ENCODE results near the gene GNB3.

GNB3 gene

GRCh38 chr12:6837370-6838060, 3.2 kb upstream of the GNB3 start:
- DNase-seq (ENCODE audit: low read depth), result no peak

GRCh38 chr12:6838854-6839253, 1.9 kb upstream of the GNB3 start:
- DNase-seq (ENCODE audit: low read depth), result no peak

DNA sequence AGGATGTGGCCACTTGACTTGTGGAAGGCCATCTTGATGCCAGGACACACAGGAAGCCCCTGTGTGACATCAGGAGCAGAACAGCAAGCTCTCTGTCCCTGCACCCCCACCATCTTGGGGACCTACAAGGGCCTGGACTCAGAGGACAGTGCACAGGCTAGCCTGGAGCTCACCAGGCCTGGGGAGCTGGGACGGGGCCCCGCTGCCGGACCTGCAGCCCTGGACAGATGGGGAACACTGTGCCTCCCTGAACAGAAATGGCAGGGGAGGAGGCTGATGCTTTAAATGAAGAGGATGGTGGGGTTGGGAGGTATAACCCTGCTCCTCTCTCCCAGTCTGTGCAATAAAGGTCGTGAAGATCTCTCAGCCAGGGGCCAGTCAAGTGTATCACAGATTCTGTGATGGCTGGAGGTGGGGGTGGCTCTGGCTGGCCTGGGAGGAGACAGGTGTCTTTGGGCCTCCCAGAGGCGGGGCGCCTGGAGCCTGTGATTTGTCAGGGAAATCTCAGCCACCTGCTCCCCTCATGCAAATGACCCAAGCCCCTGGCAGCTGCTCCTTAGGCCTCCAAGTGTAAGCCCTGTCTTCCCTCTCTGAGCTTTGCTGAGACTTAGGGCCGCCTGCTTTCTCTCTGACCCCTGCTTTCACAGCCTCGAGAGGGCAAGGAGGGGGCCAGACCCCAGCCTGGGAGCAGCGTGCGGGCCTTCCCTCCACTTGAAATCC, 1.1 kb upstream of the GNB3 start:
- no peak for DNase-seq (ENCODE audit: low read depth)

GRCh38 chr12:6840330-6840729, 395 bp upstream of the GNB3 start:
- no peak for DNase-seq (ENCODE audit: low read depth)

DNA sequence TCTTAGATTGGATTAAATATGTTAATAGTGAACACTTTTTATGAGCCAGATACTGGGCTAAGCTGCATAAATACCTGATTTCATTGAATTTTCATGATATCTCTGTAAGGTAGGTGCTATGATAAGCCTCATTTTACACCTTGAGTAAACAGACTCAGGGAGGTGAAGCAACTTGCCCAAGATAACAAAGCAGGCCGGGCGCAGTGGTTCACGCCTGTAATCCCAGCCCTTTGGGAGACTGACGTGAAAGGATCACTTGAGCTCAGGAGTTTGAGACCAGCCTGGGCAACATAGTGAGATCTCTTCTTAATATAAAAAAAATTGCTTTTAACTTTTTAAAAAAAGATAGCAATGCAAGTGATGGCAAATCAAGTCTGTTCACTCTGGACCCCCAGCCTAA, 1.4 kb downstream of the GNB3 start:
- no peak for DNase-seq (ENCODE audit: low read depth)

DNA sequence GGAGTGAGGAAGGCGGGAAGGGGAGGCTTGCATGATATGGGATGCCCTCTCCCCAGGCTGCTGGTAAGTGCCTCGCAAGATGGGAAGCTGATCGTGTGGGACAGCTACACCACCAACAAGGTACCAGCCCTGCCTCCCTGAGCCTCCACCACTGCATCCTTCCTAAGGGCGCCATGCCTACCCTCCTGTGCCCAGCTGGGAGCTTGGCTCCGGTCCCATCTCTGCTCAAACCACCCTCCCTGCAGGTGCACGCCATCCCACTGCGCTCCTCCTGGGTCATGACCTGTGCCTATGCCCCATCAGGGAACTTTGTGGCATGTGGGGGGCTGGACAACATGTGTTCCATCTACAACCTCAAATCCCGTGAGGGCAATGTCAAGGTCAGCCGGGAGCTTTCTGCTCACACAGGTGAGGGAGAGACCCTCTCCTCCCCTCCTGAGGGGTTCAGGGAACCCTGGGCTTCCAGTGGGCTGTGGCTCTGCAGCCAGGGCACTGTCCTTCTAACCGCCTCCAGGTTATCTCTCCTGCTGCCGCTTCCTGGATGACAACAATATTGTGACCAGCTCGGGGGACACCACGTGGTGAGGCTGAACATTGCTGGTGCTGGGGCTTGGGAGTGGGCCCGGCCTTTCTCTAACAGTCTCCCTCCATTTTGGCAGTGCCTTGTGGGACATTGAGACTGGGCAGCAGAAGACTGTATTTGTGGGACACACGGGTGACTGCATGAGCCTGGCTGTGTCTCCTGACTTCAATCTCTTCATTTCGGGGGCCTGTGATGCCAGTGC, 2.6 kb downstream of the GNB3 start:
- no peak for DNase-seq (ENCODE audit: low read depth)

DNA sequence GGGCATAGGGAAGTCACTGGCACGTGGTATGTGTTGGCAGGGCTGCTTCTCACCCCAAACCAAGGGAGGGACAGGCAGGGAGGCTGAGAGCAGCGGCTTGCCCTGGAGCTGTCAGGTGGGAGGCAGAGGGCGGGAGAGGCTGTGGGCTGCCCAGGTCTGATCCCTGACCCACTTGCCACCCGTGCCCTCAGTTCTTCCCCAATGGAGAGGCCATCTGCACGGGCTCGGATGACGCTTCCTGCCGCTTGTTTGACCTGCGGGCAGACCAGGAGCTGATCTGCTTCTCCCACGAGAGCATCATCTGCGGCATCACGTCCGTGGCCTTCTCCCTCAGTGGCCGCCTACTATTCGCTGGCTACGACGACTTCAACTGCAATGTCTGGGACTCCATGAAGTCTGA, 4.7 kb downstream of the GNB3 start:
- DNase-seq (ENCODE audit: low read depth), result no peak

GRCh38 chr12:6846316-6846869, 5.7 kb downstream of the GNB3 start:
- no peak for DNase-seq (ENCODE audit: low read depth)

GRCh38 chr12:6847676-6848075, 7.0 kb downstream of the GNB3 start:
- DNase-seq (ENCODE audit: low read depth), result no peak

GRCh38 chr12:6849427-6849826, 8.7 kb downstream of the GNB3 start:
- no peak for DNase-seq (ENCODE audit: low read depth)

- DNase-seq (ENCODE audit: low read depth), result no peak
Observed at GRCh38 chr12:6849976-6850560, 9.3 kb downstream of the GNB3 start.

GRCh38 chr12:6850796-6851152, 10.0 kb downstream of the GNB3 start:
- no peak for DNase-seq (ENCODE audit: low read depth)

GRCh38 chr12:6851153-6851920, 10.6 kb downstream of the GNB3 start, which contains the start of gene CDCA3:
Gene CDCA3, minus strand, starts transcription at chr12:6851286. Its CDS starts 334 bp downstream, at chr12:6850952.
- DNase-seq (ENCODE audit: low read depth), result peak; percentile 89

DNA sequence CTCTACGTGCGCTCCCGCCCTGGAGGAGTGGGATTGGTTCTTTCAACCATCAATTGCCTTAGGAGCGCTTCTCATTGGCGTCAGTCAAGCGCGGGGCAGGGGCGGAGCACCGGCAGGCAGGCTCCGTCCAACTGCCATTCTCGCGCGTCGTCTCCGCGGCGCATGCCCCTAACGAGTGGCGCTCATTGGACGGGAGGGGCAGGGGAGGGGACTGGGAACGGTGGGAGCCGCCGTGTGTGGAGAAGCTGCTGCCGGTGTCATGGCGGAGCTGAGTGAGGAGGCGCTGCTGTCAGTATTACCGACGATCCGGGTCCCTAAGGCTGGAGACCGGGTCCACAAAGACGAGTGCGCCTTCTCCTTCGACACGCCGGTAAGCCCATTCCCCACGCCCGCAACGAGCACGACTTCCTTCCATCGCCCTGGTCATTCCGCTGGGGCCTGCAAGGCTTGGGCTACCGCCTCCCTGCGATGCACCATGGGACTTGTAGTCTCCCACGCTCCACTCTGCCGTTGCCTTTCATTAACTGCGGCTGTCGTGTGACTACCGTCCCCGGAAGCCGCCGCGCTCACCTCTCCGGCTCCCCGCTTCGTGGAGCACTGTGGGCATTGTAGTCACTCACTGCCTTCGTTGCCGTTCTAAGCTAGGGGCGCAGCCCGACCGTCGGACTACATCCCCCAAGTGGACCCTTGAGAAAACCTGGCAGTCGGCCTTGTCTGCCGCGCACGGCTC, 11.4 kb downstream of the GNB3 start, which contains the start of gene USP5:
USP5 (plus strand) TSS at position 230 of the 730 bp plus-strand sequence; CDS start at position 260, 30 bp downstream.
- peak; percentile 97 for DNase-seq (ENCODE audit: low read depth)

- no peak for DNase-seq (ENCODE audit: low read depth)
Observed at GRCh38 chr12:6852651-6853354, 12.1 kb downstream of the GNB3 start.

DNA sequence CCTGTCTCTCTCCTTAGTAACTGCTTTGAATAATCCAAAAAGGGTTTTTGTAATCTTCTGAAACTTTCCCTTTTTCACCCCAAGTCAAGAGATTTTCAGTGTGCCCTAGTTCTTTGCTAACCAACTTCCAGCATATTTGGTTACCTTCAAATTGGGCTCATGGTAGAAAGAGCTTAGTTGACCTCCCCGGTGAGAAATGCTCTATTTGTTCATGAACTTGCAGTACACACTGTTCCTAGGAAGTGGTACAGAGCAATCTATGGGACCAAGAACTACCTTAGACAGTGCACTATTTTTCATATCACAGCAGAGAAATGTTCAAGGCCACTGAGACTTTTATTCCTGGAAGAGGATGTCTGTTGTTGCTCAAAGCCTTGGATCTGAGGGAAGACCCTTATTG, 12.9 kb downstream of the GNB3 start:
- no peak for DNase-seq (ENCODE audit: low read depth)

DNA sequence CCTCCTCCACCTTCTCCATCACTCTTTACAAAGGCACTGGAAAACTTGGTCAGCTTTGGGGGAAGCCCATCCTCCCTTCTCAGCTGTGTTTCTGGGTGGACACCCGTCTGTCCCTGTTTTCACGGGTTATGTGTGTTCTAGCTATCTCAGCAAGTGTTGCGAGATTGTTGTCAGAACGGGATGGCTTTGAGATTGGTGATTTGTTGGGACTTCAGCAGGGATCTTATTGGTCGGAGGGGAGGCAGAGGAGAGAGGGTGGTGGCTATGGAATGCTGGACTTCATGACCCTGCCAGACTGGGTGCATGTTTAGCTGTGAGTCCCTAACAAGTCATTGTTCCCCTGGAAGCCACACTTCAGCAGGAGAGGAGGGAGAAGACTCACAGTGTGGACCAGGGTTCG, 13.3 kb downstream of the GNB3 start:
- DNase-seq (ENCODE audit: low read depth), result no peak

DNA sequence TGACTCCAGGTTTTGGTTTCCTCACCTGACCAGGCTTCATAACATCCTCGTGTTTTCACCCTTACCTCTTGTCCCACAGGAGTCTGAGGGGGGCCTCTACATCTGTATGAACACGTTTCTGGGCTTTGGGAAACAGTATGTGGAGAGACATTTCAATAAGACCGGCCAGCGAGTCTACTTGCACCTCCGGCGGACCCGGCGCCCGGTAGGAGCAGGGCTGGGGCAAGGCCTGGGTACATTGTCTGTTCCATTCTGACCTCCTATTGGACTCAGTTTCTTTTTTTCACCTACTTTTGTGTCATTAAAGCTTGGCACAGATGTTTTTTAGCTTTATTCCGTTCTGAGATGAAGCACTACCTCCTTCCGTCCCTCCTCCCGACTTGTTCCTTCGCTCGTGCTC, 14.6 kb downstream of the GNB3 start:
- no peak for DNase-seq (ENCODE audit: low read depth)

DNA sequence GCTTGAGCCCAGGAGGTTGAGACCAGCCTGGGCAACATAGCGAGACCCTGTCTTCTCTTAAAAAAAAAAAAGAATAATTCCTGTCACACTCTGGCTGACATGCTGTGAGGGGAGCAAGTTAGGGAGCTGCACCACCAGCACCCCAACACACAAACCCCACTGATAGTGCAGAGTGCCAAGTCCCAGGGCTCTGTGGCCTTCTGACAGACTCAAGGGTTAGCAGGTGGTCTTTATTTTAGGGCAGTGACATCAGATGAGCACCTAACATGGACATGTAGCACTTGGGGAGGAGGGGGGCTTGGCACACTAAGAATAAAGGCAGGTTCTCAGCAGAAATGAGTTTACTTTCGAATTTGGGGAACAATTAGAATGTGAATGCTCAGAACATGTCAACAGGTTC, 18.1 kb downstream of the GNB3 start:
- no peak for DNase-seq (ENCODE audit: low read depth)

DNA sequence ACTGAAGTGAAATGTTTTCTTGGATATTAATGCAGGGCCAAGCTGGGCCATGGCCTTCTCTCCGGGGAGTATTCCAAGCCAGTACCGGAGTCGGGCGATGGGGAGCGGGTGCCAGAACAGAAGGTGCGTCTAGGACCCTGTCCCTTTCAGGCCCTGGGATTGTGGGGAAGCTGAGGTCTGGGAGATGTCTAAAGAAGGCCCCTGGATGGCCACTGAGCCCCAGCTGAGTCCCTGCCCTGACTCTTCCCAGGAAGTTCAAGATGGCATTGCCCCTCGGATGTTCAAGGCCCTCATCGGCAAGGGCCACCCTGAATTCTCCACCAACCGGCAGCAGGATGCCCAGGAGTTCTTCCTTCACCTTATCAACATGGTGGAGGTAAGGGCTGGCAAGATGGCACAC, 19.4 kb downstream of the GNB3 start:
- no peak for DNase-seq (ENCODE audit: low read depth)
